OCI-LY1 (cell line): ENCODE data around the gene TEX14.

ENCODE experiments used
- CTCF ChIP-seq: fragments of 200-600 bp; sonication (generic), shearing (Covaris generic); IDR thresholded peaks from 2 replicates; pipeline ENCODE4 v1.5.1; 2017; ENCODE audit warnings: mild to moderate bottlenecking, antibody characterized with exemption, low read length, moderate library complexity, mixed read lengths
- EZH2 ChIP-seq: fragments of 200-600 bp; sonication (generic), shearing (Covaris generic); IDR thresholded peaks from 2 replicates; pipeline ENCODE4 v1.8.0; 2017; ENCODE audit warnings: borderline replicate concordance, mixed run types, mild to moderate bottlenecking, antibody characterized with exemption, low read length, moderate library complexity, mixed read lengths

- TF ChIP-seq CTCF, result no peak
- TF ChIP-seq EZH2, result no peak
Measured at GRCh38 chr17:58556833-58557250, 135.0 kb downstream of the TEX14 start.
